ENCODE measurements around the gene IGFALS.

GRCh38 chr16:1745900-1746692, 47.4 kb downstream of the IGFALS start:
- TF ChIP-seq EZH2phosphoT487 (conservative IDR thresholded peaks at IDR 0.05; ENCODE audit: low read length) (no peak), CTCF (IDR thresholded peaks at IDR 0.05; ENCODE audit: insufficient read depth, low read length, poor library complexity, severe bottlenecking) (no peak)
